ENCODE data around the gene FAM216B.
"Not testable (repeated sequence)": the region's sequence is repeated elsewhere in the genome, so short reads cannot be mapped to it uniquely, and the experiment has no call there.

FAM216B gene

DNA sequence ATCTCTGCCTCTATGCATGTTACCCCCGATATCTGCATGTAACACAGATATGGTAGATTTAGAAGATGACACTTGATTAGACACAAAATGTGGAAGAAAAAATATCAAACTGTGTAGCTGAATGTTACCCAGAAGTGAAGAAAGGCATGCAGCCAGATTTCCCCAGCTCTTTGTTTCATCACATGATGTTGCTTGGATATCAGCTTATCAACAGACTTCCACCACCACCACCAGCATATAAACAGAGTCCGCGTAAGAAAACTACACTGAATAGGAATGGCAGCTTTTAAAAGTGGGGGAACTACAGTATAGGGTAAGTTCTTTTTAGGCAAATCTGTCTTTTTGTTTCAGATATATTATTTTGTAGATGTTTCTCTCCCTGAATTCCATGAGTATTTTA is at the start of gene FAM216B:
Gene FAM216B, plus strand, starts transcription at position 233 of the 400 bp plus-strand sequence. CDS start 2,484 bp downstream, outside the sequence.
- no peak for DNase-seq

- DNase-seq = no peak
Measured at GRCh38 chr13:42732073-42732472, 49.3 kb upstream of the FAM216B start.

DNA sequence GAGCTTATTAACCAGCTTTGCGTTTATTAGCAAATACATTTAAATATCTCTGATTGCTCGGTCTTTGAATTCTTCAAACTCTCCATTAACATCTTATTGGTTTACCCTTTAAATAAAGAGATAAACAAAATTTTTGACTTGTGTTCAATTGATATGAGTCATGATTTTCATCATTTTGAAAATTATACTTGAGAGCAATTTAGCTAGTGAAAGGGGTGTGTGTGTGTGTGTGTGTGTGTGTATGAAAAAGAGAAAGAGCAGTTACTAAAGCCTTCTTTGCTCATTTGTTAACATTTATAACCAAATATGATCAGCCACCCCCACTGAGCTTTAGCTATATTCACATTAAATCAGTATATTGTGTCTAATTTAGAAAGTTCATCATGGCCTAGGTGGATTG is 48.3 kb upstream of the FAM216B start:
- DNase-seq = no peak

DNA sequence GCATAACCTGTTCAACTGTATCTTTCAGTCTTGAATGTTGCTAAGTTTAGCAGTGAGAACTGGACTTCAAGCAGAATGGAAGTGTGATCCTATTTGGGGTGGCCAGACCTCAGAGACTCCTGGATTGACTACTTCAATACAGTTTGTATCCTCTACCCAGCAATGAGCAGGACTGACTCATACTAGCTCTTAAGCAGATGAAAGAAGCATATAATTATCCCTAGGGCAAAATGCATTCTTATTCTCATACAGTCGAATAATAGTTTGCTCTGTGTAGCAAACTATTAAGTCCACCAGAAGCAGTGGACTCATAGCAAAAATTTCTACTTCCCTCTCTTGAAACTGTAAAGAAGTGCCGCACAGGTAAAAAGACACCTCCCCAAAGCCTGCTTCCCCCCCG is 46.4 kb upstream of the FAM216B start:
- DNase-seq = no peak

- no peak for DNase-seq
Measured at GRCh38 chr13:42740753-42741152, 40.6 kb upstream of the FAM216B start.

GRCh38 chr13:42741914-42742313 is 39.5 kb upstream of the FAM216B start:
- no peak for DNase-seq

- DNase-seq = no peak
Measured at GRCh38 chr13:42745655-42746054, 35.7 kb upstream of the FAM216B start.

DNA sequence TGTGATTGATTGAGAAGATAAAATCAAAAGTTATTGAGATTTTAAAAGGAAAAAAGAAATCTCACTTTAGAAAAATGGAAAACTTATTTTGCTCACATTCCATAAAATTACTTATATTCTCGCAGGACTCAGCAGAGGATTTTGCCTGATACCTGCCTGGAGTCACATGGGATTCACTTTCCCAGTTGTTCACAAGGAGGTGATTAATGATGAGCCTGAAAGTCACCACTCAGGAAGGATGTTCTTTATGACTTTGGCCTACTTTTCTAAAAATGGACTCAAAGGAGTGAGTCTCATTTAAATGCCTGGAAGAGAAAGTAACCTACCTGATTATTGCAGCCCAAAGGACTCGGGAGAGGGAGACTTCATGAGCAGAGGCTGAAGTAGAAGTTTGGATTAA is 34.5 kb upstream of the FAM216B start:
- DNase-seq = no peak

GRCh38 chr13:42747399-42747873 is 33.9 kb upstream of the FAM216B start:
- peak; percentile 21 for DNase-seq

- no peak for DNase-seq
Measured at GRCh38 chr13:42750794-42751193, 30.6 kb upstream of the FAM216B start.

DNA sequence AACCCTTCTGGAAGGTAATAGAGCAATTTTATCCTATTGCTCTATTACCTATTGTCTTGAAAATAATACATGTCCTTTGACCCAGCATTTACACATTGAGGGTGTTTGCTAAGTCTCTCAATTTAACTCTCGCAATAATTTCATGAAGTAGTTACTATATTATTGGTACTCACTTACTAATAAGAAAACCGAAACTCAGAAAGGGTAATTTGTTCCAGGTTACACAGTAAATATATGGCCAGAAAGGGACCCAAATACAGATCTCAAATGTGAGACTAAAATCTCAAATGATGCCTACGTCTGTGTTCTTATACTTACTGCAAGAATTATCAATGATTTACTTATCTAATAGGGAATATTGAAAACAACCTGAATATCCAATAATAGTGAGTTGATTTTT is 29.7 kb upstream of the FAM216B start:
- no peak for DNase-seq

DNA sequence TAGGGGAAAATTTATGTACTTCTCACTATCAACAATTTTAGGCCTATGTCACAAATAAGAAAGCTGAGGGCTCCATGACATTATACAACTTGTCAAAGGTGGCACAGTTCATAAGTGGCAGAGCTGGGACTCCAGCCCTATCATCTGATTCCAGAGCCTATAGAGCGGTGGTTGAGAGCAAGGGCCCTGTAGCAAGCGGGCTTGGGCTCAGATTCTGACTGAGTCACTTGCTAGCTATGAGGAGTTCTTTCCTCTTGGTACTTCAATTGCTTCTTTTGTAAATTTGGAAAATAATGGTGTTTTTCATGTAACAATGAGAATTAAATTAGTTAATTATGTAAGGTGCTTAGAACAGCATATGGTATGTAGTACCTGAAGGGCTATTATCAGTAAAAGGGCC is 28.7 kb upstream of the FAM216B start:
- peak; percentile 25 for DNase-seq

DNA sequence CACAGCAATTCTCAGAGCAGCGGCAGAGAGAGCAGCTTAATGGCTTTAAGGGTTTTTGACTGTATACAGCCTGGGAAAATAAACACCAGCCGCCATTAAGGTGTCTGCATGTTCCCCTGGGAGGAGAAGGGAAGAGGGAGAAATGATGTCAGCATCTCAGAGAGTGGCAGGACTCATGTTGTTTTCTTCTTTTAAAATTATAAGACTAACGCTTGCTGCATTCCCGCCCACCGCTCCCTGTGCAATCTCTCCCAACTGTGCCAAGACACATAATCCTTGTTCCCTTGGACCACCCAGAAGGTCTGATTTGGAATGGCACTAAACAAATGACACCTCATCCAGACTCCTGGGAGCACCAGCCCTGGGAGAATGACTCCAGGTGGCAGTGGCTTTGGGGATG is 27.7 kb upstream of the FAM216B start:
- DNase-seq = peak; percentile 31

GRCh38 chr13:42754801-42755510 is 26.4 kb upstream of the FAM216B start:
- no peak for DNase-seq

DNA sequence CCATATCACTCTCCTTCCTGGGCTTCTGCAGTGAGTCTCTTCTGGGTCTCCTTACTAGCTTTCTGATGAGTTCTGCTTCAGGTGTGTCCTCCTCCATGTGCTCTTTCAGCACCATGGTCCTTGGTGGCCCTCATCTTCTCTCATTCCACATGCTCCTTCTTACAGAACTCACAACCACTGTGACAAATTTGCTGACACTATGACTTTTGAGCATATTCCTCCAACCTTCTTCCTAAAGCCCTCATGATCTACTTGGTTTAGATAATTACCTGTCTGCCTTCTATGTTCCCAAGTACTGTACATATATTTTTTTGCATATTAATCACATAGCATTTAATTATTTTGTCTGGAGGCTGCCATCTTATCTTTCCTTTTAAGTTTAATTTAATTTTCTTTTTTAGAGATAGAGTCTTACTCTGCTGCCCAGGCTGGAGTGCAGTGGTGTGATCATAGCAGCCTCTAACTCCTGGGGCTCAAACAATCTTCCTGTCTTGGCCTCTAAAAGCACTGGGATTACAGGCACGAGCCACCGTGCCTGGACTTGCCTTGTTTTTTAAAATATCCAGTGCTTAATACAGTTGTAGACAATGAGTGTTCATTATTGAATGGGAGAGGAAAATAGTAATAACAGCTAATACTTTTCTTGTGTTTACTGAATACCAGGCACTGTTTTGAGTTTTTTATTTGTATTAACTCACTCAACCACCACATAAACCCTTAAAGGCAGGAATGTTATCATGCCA is 23.5 kb upstream of the FAM216B start:
- DNase-seq = no peak

GRCh38 chr13:42758515-42758914 is 22.9 kb upstream of the FAM216B start:
- no peak for DNase-seq

DNA sequence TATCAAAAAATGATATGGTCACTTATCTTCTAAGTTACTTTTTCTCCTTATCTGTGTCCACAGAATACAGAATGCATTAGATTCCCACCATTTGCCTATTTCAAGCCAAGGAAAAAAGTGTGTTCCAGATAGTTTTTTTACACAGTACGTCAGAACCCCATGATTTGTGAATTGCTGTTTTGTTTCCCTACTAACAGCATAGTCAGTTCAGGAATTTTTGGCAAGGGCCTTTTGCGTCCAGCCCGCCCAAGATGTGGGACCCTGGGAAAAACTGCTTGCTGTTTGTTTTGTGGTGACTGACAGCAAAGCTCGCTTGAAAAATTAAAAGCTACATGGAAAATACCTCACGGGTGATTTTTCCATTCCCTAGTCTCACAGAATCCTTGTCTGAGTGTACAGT is 20.4 kb upstream of the FAM216B start:
- DNase-seq = no peak

GRCh38 chr13:42762251-42762650 is 19.1 kb upstream of the FAM216B start:
- DNase-seq = no peak

DNA sequence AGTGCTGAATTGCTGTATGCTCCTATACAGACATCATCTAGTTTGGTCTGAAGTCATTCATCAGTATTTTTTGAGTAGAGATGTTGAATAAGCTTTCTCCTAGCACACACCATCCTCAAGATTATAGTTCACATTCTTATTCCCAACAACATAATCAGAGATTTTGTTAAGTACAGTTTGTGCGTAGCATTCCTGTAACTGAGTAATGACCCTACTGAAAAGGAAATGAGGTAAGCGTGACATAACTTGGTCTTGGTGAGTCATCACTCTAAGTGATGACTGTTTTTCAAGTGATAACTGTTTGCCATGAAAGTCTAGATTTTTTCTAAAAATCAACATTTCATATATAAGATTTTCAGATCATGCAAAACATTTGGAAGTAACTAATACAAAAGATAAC is 18.5 kb upstream of the FAM216B start:
- DNase-seq = no peak

DNA sequence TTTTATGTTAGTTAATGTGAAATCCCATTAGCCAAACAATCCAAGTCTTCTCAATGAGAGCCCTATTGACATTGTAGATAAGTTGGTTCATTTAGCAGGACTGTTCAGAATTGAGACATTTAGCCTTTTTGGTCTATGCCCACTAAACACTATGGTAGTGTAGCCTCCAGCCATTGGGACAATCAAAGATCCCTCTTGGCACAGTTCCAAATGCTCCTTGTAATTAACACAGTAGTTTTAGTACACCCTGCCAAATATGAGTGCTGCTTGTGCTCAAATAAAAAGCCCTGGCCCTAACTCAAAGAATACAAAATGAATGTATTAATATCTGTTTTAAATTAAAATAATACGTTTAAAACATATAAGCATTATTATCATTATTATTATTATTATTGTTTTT is 15.4 kb upstream of the FAM216B start:
- peak; percentile 0 for DNase-seq

DNA sequence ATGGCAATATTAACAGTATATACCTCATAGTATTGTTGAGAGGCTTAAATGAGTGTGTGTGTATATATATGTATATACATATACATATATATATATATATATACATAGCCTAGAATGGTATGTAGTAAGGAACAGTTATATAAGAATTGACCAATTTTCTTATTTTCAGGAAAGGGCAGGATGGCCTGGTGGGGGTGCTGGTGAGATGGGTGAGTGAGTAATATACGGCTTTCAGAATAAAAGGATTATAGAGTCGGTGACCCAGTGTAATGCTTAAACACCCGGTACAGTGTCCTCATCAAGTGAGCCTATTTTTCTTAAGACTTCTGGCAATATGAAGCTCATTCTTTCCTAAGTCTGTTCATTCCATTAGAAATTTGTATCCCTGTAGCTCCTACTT is 11.7 kb upstream of the FAM216B start:
- no peak for DNase-seq

- not testable (repeated sequence) for DNase-seq
Measured at GRCh38 chr13:42776558-42776957, 4.8 kb upstream of the FAM216B start.

GRCh38 chr13:42777467-42777866 is 3.9 kb upstream of the FAM216B start:
- no peak for DNase-seq

GRCh38 chr13:42780044-42780443 is 1.3 kb upstream of the FAM216B start:
- no peak for DNase-seq

Data from NCI-H1436 treated with DMSO at 0.1 percent for 48 hours (cell line).